HUES6 (cell line): ENCODE results near the gene ARID5B.

Source experiments
- H3K27ac ChIP-seq: 2 replicates; pipeline ENCODE4 v1.7.0; 2013; ENCODE audit warnings: low read depth, mild to moderate bottlenecking, low read length, inconsistent platforms
- H3K27me3 ChIP-seq: 2 replicates; pipeline ENCODE4 v1.6.1; 2013; ENCODE audit warnings: low read length; ENCODE audit not compliant: control insufficient read depth, insufficient read depth
- H3K36me3 ChIP-seq: 2 replicates; pipeline ENCODE4 v1.6.1; 2013; ENCODE audit warnings: low read length; ENCODE audit not compliant: control insufficient read depth, insufficient read depth
- H3K4me1 ChIP-seq: 2 replicates; pipeline ENCODE4 v1.6.1; 2013; ENCODE audit warnings: low read length; ENCODE audit not compliant: control insufficient read depth, insufficient read depth
- H3K4me3 ChIP-seq: 2 replicates; pipeline ENCODE4 v1.5.1; 2013; ENCODE audit warnings: low read depth, low read length
- H3K9ac ChIP-seq: one replicate; pipeline ENCODE4 v1.6.1; 2013; ENCODE audit warnings: mild to moderate bottlenecking, low read length
- H3K9me3 ChIP-seq: 2 replicates; pipeline ENCODE4 v1.6.1; 2013; ENCODE audit warnings: low read depth, low read length; ENCODE audit not compliant: control insufficient read depth, insufficient read depth

Gene ARID5B

DNA sequence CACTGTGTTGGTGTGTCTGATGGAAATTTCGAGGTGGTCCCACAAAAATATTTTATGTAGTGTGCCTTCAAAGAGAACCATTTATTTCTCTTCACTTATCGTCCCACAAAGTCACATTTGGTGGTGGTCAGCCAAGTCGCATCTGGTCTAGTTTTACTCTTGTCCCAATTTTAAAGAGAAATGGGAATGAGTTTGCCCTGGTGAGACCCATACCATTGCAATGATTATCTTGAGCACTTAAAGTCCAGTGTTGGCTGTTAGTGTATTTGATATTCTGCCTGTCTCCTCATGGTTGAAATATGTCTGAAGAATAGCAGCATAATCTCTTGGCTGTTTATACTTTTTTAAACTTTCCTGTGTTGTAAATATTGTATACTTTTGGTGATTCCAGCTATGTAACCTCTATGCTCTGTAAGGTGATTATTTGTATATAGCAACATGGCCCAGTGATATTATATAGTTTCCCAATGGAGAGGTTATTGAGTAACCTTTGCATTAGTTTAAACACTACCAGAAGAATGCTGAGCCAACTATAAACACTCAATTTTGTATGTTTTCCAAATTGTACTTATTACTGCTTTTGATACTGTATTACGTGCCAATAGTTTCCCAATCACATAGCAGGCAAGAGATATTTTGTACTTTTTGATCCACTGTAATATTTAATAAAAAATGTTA is 194.9 kb downstream of the ARID5B start:
- Histone ChIP-seq H3K27ac (no peak overlapping the region), H3K9me3 (no peaks in the 10 kb centered on the region), H3K4me1 (no peaks in the 10 kb centered on the region), H3K27me3 (no peaks in the 10 kb centered on the region), H3K9ac (no peak overlapping the region), H3K36me3 (no peaks in the 10 kb centered on the region), H3K4me3 (no peak overlapping the region)

DNA sequence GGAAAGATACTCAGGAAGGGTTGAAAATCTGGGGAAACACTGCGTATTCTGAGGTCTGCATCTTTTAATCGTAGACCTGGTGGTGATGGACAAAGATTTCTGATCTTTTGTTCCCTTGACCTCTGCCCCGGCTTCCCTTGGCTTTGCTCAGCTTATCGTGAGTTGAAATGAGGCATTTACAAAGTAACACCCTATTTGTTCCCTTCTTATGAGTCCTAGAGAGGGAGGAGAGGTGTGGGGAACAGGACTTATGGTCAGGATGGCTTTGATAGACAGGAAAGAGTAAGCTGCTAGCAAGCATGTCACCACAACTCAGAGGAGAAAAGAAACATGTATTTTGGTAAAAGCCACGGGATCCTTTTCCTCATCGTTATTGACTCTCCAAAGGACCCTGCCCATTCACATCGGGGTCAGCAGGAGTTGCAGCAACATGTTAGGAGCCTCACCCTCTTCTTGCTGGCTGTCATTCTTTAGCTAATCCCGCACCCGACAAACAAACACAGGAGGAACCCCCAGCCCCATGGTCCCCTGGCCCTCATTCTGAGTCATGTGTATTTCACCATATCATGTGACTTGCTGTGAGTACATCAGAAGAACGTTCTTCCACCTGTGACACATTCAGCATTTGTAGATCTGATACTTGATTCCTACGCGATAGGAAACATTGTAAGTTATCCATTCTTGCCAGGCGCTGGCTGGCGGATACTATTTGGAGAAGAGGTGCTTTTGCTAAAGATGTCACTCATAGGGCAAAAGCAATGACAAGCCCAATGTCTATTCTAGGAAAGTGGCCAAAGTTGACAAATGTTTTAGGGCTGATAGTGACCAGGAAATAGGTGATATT is 197.0 kb downstream of the ARID5B start:
- no peaks in the 10 kb centered on the region for H3K27me3 ChIP-seq
- H3K4me1 ChIP-seq: no peaks in the 10 kb centered on the region
- H3K9me3 ChIP-seq: no peaks in the 10 kb centered on the region
- no peak overlapping the region for H3K9ac ChIP-seq
- H3K36me3 ChIP-seq: no peaks in the 10 kb centered on the region
- no peak overlapping the region for H3K4me3 ChIP-seq
- no peak overlapping the region for H3K27ac ChIP-seq

DNA sequence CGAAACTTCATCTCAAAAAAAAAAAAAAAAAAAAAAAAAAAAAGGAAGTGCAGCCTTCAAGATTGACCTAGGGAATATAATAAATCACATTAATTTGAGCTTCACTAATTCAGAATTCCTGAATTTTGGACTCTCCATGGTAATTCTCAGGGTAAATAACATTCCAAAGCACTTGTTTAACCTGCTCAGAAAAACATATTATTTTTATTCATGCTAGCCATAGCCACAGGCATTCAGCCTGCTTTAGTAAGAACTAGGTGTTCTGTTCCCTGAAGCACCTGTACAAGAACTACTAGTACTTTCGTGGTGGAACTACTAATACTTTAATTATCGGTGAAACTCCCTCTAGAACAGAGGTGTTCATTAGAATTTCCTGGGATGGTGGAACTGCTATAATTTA is 197.8 kb downstream of the ARID5B start:
- H3K9ac ChIP-seq: no peak overlapping the region
- no peaks in the 10 kb centered on the region for H3K9me3 ChIP-seq
- H3K4me1 ChIP-seq: no peaks in the 10 kb centered on the region
- no peaks in the 10 kb centered on the region for H3K27me3 ChIP-seq
- H3K4me3 ChIP-seq: no peak overlapping the region
- no peak overlapping the region for H3K27ac ChIP-seq
- no peaks in the 10 kb centered on the region for H3K36me3 ChIP-seq

DNA sequence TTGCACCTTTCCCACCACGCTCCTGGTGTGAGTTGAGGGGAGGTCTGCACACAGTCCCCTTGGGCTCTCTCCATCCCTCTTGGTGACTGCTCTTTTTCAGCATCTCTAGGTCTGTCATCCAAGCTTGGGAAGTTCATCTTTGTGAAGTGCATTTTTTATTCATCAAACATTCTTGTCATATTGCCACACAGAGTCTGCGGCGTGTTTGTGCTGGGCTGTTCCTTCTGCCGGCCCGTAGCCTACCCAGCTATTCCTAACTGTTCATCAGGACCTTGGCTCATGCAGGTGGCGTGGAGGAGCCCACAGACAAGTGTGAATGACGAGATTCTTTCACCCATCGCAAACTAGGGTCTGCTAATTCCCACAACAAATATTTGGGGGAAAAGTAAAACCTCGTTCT is 202.4 kb downstream of the ARID5B start:
- Histone ChIP-seq H3K4me3 (no peak overlapping the region), H3K4me1 (no peaks in the 10 kb centered on the region), H3K9ac (no peak overlapping the region), H3K36me3 (no peaks in the 10 kb centered on the region), H3K27ac (no peak overlapping the region), H3K27me3 (no peaks in the 10 kb centered on the region), H3K9me3 (no peaks in the 10 kb centered on the region)

DNA sequence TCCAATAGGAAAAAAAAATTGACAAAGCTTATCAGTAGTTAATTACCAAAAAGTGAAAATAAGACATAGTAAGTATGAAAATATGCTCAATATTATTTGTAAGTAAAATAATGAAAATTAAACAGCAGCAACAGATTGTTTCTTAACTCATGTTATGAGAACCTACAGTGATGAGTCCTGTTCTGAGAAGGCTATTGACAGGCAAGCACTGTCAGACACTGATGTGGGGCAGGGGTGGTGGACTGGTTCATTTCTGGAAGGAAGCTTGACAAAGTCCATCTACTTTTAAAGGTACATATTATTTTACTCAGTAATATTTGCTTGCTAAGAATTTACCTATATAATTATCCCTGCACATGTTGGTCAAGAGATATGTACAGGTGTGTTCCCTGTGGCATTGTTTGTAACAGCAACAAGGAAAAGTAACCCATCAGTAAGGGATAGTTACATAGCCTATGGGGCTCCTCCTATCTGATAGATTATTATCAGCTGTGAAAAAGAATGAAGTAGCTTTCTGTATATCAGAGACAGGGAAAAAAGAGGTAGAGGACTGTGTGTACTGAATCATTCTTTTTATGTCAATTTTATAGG is 205.5 kb downstream of the ARID5B start:
- H3K4me3 ChIP-seq: no peak overlapping the region
- H3K36me3 ChIP-seq: no peaks in the 10 kb centered on the region
- H3K9ac ChIP-seq: no peak overlapping the region
- H3K9me3 ChIP-seq: no peaks in the 10 kb centered on the region
- no peaks in the 10 kb centered on the region for H3K27me3 ChIP-seq
- no peaks in the 10 kb centered on the region for H3K4me1 ChIP-seq
- H3K27ac ChIP-seq: no peak overlapping the region

DNA sequence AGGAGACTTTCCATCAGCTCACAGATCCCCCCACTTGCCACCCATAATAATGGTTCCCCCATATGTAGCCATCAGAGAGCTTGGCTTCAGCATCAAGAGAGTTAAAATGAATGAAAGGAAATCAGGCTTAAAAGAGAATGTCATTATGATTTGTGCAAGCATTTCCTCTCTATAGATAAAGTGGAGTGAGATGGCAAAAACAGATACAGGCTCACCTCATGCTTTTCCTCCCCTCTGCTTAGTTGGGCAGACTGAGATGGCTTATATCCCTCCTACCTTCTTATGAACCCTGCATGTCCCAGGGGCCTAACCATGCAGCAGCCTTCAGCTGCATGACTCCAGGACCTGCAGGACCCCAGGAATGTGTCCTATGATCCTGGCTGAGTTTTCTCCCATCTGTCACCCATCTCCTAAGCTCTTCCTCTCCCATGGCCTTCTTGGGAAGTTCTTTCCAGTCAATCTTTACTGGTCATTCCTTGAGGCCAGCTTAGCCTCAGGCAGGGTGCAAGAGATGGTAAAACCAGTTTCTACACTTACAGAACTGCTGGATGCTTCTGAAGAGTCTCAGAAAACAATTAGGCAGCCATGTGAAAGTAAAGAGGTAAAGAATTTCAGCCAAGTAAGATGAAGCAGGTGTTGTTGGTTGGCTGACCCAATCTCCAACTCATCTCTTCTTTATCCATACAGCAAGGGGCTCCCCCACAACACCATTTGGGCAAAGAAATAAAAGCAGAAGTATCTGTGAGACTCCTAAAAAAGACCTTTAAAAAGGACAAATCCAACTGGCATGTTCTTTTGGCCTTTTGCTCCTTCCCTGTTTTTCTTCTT is 207.5 kb downstream of the ARID5B start:
- no peak overlapping the region for H3K9ac ChIP-seq
- H3K27ac ChIP-seq: no peak overlapping the region
- no peaks in the 10 kb centered on the region for H3K4me1 ChIP-seq

DNA sequence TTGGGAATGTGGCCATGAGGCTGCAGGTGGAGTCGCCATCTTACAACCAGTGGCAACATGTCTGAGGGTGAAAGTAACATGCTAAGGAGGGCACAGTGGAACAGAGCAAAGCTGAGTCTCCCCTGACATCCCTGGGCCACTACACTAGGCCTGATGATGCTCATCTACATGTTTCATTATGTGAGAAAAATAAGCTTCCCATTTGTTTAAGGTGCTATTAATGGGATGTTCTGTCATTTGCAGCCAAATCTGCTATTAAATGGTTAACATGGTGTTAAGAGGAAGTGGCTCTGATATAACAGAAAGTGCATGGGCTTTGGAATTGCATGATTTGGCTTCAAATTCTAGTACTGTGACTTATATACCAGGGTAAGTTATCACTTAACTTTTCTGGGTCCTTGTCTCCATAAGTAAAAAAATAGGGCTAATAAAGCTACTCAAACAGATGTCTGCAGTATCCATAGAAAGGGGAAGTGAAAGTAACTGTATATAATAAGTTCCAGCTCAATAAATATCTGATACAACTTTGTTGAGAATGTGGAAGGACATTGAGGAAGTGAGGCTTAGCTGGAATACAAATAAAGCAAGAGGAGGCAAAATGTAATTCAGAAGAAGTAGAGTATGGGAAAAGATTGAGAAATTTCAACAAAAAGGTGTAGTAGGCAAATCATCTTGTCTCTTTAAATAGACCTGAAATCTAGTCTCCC is 208.2 kb downstream of the ARID5B start:
- Histone ChIP-seq H3K27me3 (no peaks in the 10 kb centered on the region), H3K36me3 (no peaks in the 10 kb centered on the region), H3K4me1 (no peaks in the 10 kb centered on the region), H3K4me3 (no peak overlapping the region), H3K27ac (no peak overlapping the region), H3K9ac (no peak overlapping the region), H3K9me3 (no peaks in the 10 kb centered on the region)

More for the DNA sequence above, 207.5 kb downstream of the ARID5B start:
- Histone ChIP-seq H3K9me3 (no peaks in the 10 kb centered on the region), H3K4me3 (no peak overlapping the region), H3K36me3 (no peaks in the 10 kb centered on the region), H3K27me3 (no peaks in the 10 kb centered on the region)

DNA sequence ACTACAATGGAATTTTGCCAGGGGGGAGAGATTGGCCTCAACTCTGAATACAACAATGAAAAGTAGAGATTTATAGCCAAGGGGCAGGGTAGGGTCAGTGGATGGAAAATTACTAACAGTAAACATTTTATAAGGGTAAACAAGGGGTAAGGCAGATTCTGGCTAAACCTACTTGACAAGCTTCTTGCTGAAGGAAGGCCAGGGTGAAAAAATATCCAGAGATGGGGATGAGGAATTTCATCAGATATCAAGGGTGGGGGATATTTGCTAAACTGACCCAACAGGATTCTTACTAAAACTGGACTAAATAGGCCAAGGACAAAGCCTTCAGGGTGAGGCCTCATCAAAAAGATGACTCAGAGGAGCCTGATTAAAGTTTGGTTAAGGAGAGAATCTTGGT is 210.8 kb downstream of the ARID5B start:
- Histone ChIP-seq H3K27me3 (no peaks in the 10 kb centered on the region), H3K4me1 (no peaks in the 10 kb centered on the region), H3K36me3 (no peaks in the 10 kb centered on the region), H3K27ac (no peak overlapping the region), H3K9ac (no peak overlapping the region), H3K9me3 (no peaks in the 10 kb centered on the region), H3K4me3 (no peak overlapping the region)

DNA sequence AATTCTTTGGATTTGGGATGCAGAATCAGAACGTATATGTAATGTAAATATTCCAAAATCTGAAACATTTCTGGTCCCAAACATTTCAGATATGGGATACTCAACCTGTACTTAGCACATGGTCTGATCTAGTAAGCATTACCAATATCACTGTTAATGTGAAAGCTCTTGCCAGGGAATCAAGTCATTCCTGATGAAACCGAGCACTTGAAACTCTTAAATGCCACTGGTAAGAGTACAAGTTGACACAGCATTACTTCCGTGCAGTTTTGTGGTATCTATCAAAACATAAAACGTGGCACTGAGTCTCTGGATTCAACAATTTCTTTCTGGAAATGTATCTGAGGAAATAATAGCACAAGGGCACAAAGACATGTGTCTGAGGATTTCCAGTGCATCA is 211.5 kb downstream of the ARID5B start:
- H3K27ac ChIP-seq: no peak overlapping the region
- no peak overlapping the region for H3K4me3 ChIP-seq
- H3K36me3 ChIP-seq: no peaks in the 10 kb centered on the region
- H3K9me3 ChIP-seq: no peaks in the 10 kb centered on the region
- H3K27me3 ChIP-seq: no peaks in the 10 kb centered on the region
- H3K4me1 ChIP-seq: no peaks in the 10 kb centered on the region
- H3K9ac ChIP-seq: no peak overlapping the region

DNA sequence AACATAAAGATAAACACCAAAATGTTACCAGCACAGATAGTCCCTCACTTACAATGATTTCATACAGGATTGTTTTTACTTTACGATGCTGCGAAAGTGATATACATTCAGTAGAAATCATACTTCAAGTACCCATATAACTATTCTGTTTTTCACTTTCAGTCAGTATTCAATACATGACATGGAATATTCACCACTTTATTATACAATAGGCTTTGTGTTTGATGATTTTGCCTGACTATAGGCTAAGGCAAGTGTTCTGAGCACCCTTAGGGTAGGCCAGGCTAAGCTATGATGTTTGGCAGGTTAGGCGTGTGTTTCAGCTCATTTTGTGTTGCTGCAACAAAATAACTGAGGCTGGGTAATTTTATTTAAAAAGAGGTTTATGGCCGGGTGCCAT is 212.2 kb downstream of the ARID5B start:
- no peak overlapping the region for H3K9ac ChIP-seq
- H3K9me3 ChIP-seq: no peaks in the 10 kb centered on the region
- no peaks in the 10 kb centered on the region for H3K4me1 ChIP-seq
- no peak overlapping the region for H3K27ac ChIP-seq
- H3K4me3 ChIP-seq: no peak overlapping the region
- no peaks in the 10 kb centered on the region for H3K27me3 ChIP-seq
- no peaks in the 10 kb centered on the region for H3K36me3 ChIP-seq
